Endothelial cell of umbilical vein (primary cell): ENCODE results near the gene MMP28. TPM values are rescaled to one million over a fixed set of nuclear protein-coding genes. Genes with fewer than 3 reads are reported as not detected.

Experiments used
- BruUV-seq: library from RNA; stranded (reverse); fragments of 400-500 nt; replicated peaks from 2 replicates; lab custom pipeline; 2021; lab: Mats Ljungman, UMichigan
- CTCF ChIA-PET: fragments of 300-600, 350-600 bp; sonication (Branson Sonifier 250); formaldehyde crosslinking; loops from one replicate; lab custom pipeline; 2021; ENCODE audit warnings: antibody characterized with exemption, inconsistent platforms; lab: Charles Lee
- POLR2A ChIA-PET: fragments of 300-600, 350-600 bp; sonication (Branson Sonifier 250); formaldehyde crosslinking; loops from one replicate; lab custom pipeline; 2021; ENCODE audit warnings: antibody characterized with exemption, inconsistent platforms; lab: Charles Lee
- DNase-seq: peaks from one replicate; pipeline ENCODE4 v3.0.0-alpha.2; 2011; ENCODE audit warnings: low read depth, low spot score
- FAIRE-seq: peaks from 2 replicates; lab custom pipeline; 2011; peaks lifted over from hg19 to GRCh38; lab: Jason Lieb, UNC
- H2AFZ ChIP-seq: 2 replicates; pipeline ENCODE4 v1.6.0; 2012; ENCODE audit warnings: low read depth, low read length, control low read depth, inconsistent platforms
- H3K27ac ChIP-seq: 2 replicates; pipeline ENCODE4 v1.5.1; 2011; ENCODE audit warnings: low read depth, mild to moderate bottlenecking, control low read depth, low read length, moderate library complexity; ENCODE audit not compliant: insufficient read depth
- H3K27me3 ChIP-seq, 2 experiments: 2 replicates each; pipeline versions ENCODE4 v1.6.0 to v1.6.1; 2011; ENCODE audit warnings: low read length in 2 of 2, mixed read lengths in 1 of 2; ENCODE audit not compliant: control insufficient read depth in 2 of 2, insufficient read depth in 2 of 2
- H3K36me3 ChIP-seq, 2 experiments: 2 replicates in 1 of 2; 3 replicates in 1 of 2; pipeline ENCODE4 v1.5.1; 2011; ENCODE audit warnings: low read length in 2 of 2, mild to moderate bottlenecking in 1 of 2, moderate library complexity in 1 of 2; ENCODE audit not compliant: control insufficient read depth in 2 of 2, insufficient read depth in 2 of 2; ENCODE audit errors: extremely low read depth in 1 of 2
- H3K4me1 ChIP-seq: 3 replicates; pipeline ENCODE4 v1.5.1; 2011; ENCODE audit warnings: mild to moderate bottlenecking, low read length; ENCODE audit not compliant: control insufficient read depth, insufficient read depth; ENCODE audit errors: extremely low read depth
- H3K4me2 ChIP-seq: 2 replicates; pipeline ENCODE4 v1.6.1; 2011; ENCODE audit warnings: low read length, control low read depth, mixed read lengths; ENCODE audit not compliant: insufficient read depth
- H3K4me3 ChIP-seq, 3 experiments: fragments of 200-600 bp in 1 of 3; sonication (generic), shearing (Covaris generic) in 1 of 3; replicated peaks in 1 of 3; 2 replicates each; pipeline ENCODE4 v1.5.1; 2011 to 2016; ENCODE audit warnings: control low read depth in 3 of 3, low read length in 3 of 3, mild to moderate bottlenecking in 2 of 3, inconsistent platforms in 1 of 3, low read depth in 1 of 3, moderate library complexity in 1 of 3; ENCODE audit not compliant: insufficient read depth in 1 of 3
- H3K79me2 ChIP-seq: 2 replicates; pipeline ENCODE4 v1.6.0; 2012; ENCODE audit warnings: low read length, inconsistent platforms; ENCODE audit not compliant: control insufficient read depth, insufficient read depth
- H3K9ac ChIP-seq: replicated peaks from 2 replicates; pipeline ENCODE3; 2011; ENCODE audit warnings: low read length, control low read depth; ENCODE audit not compliant: insufficient read depth; ENCODE audit errors: extremely low read depth
- H3K9me1 ChIP-seq: replicated peaks from 3 replicates; pipeline ENCODE4 v1.6.0; 2011; ENCODE audit warnings: mild to moderate bottlenecking, low read length; ENCODE audit not compliant: control insufficient read depth, insufficient read depth; ENCODE audit errors: extremely low read depth
- H3K9me3 ChIP-seq: replicated peaks from 2 replicates; pipeline ENCODE4 v1.5.1; 2012; ENCODE audit warnings: low read length, inconsistent platforms; ENCODE audit not compliant: control insufficient read depth, insufficient read depth
- H4K20me1 ChIP-seq: replicated peaks from 2 replicates; pipeline ENCODE3; 2011; ENCODE audit warnings: mild to moderate bottlenecking, low read length; ENCODE audit not compliant: control insufficient read depth, insufficient read depth; ENCODE audit errors: extremely low read depth
- EZH2 ChIP-seq: IDR thresholded peaks from 2 replicates; pipeline ENCODE4 v1.6.1; 2012; ENCODE audit warnings: borderline replicate concordance, low read depth, mild to moderate bottlenecking, moderate library complexity, low read length, inconsistent platforms; ENCODE audit not compliant: severe bottlenecking
- FOS ChIP-seq: IDR thresholded peaks from 2 replicates; pipeline ENCODE4 v1.6.1; 2011; ENCODE audit warnings: mild to moderate bottlenecking, low read length, moderate library complexity, borderline replicate concordance; ENCODE audit not compliant: insufficient read depth
- GATA2 ChIP-seq: IDR thresholded peaks from 2 replicates; pipeline ENCODE4 v1.7.0; 2011; ENCODE audit warnings: low read depth, mild to moderate bottlenecking, moderate library complexity, mixed read lengths, low read length; ENCODE audit not compliant: insufficient read length, insufficient read depth
- JUN ChIP-seq: IDR thresholded peaks from 2 replicates; pipeline ENCODE4 v1.6.1; 2011; ENCODE audit warnings: borderline replicate concordance, low read depth; ENCODE audit not compliant: insufficient read length, insufficient read depth
- MAX ChIP-seq: IDR thresholded peaks from 2 replicates; pipeline ENCODE4 v1.6.1; 2011; ENCODE audit not compliant: insufficient read depth, insufficient read length
- MYC ChIP-seq: IDR thresholded peaks from one replicate; pipeline ENCODE4 v1.6.1; 2011; ENCODE audit warnings: mild to moderate bottlenecking, low read depth, low read length
- POLR2A ChIP-seq: IDR thresholded peaks from 2 replicates; pipeline ENCODE4 v1.6.1; 2012; ENCODE audit warnings: low read depth, mild to moderate bottlenecking, control low read depth, low read length
- POLR2AphosphoS5 ChIP-seq: IDR thresholded peaks from 2 replicates; pipeline ENCODE4 v1.6.1; 2012; ENCODE audit warnings: low read depth, mild to moderate bottlenecking, control low read depth, low read length, moderate library complexity; ENCODE audit not compliant: insufficient read depth
- dilution Hi-C: fragments of 300-500 bp; cut with MboI; formaldehyde crosslinking; loops from one replicate; pipeline ENCODE4 v1.15.0; 2019; ENCODE audit warnings: low sequenced_read_pairs; ENCODE audit not compliant: extremely low pct_ligation_motif_present
- intact Hi-C: fragments of 100-400 bp; cut with micrococcal nuclease; formaldehyde crosslinking; loops from one replicate; pipeline ENCODE4 v1.10.0; 2022
- polyA plus RNA-seq, 4 experiments: library from polyadenylated mRNA; depleted of rRNA in 3 of 4; stranded (reverse) in 3 of 4; unstranded in 1 of 4; fragments of >200 nt; gene quantifications; 2 replicates each; pipeline versions ENCODE4 v1.2.1 to v1.2.3, GENCODE V29; 2011 to 2012; ENCODE audit warnings: missing spikeins in 1 of 4
- total RNA-seq: library from RNA; stranded (reverse); gene quantifications from 2 replicates; pipeline ENCODE4 v1.2.3, GENCODE V29; 2021
- TF ChIP-seq, protein P1 (sequence below), 2 donors: IDR thresholded peaks; 1 replicate in 1 of 2; 2 replicates in 1 of 2; pipeline ENCODE4 v1.5.1; 2011; ENCODE audit warnings: low read length in 2 of 2, mild to moderate bottlenecking in 2 of 2, moderate library complexity in 2 of 2, control low read depth in 1 of 2, inconsistent platforms in 1 of 2, low read depth in 1 of 2; ENCODE audit not compliant: insufficient read depth in 1 of 2; ENCODE audit errors: extremely low read depth in 1 of 2

MMP28 gene
- total and polyA plus RNA-seq, 2 donors (not counting 3 experiments of a cell fraction or from before 2014, with no cell fraction given) = 6.1 to 7.1 TPM

DNA sequence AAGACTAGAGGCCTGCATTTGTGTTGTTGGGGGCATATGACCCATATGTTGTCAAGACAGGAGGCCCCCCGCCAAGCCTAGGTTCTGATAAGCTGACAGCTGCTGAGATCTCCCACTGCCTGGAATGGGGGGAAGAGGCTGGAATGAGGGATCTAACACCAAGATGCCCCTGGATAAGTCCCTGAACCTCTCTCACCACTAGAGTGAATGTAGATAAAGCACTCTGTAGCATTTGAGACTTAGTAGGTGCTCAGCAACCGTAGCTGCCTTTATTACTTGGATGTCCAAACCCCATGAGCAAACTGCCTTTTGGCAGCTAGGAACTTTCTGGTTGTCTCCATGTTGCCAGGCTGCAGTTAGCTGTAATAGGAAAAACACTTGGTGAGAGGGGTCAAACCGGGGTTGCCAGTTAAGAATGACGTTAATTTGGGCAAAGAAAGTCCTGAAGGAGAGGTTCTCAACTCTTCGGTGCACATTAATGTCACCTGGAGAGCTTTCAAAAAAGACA is 68.4 kb downstream of the MMP28 start:
- H3K79me2 ChIP-seq = no peaks in the 10 kb centered on the region
- TF ChIP-seq POLR2A (no peak), FOS (no peak), MYC (no peak), MAX (no peak), POLR2AphosphoS5 (no peak), GATA2 (no peak), EZH2 (no peak), JUN (no peak)
- TF ChIP-seq, protein P1, sequence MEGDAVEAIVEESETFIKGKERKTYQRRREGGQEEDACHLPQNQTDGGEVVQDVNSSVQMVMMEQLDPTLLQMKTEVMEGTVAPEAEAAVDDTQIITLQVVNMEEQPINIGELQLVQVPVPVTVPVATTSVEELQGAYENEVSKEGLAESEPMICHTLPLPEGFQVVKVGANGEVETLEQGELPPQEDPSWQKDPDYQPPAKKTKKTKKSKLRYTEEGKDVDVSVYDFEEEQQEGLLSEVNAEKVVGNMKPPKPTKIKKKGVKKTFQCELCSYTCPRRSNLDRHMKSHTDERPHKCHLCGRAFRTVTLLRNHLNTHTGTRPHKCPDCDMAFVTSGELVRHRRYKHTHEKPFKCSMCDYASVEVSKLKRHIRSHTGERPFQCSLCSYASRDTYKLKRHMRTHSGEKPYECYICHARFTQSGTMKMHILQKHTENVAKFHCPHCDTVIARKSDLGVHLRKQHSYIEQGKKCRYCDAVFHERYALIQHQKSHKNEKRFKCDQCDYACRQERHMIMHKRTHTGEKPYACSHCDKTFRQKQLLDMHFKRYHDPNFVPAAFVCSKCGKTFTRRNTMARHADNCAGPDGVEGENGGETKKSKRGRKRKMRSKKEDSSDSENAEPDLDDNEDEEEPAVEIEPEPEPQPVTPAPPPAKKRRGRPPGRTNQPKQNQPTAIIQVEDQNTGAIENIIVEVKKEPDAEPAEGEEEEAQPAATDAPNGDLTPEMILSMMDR (IDR thresholded peaks at IDR 0.05; ENCODE audit: extremely low read depth in 1 of 2, insufficient read depth in 1 of 2, low read depth in 1 of 2, low read length in 2 of 2) = no peak
- no peak overlapping the region for H3K4me2 ChIP-seq
- no TSS peak for BruUV-seq
- H2AFZ ChIP-seq = no peak overlapping the region
- dilution Hi-C loops (loop anchor here (25.0 kb wide), 1 partner anchor 115 kb away; no protein-coding TSS in a partner anchor), intact Hi-C loops (no loop called here)
- H3K9me3 ChIP-seq = no peaks in the 10 kb centered on the region
- no peak overlapping the region for H3K27ac ChIP-seq
- no peaks in the 10 kb centered on the region for H4K20me1 ChIP-seq
- H3K9ac ChIP-seq = no peak overlapping the region
- H3K4me3 ChIP-seq = no peak overlapping the region
- H3K4me1 ChIP-seq = peaks cover 4% of the 10 kb centered on the region
- H3K36me3 ChIP-seq = peaks cover 16 to 26% of the 10 kb centered on the region in 2 experiments
- H3K9me1 ChIP-seq = no peaks in the 10 kb centered on the region
- no peak for DNase-seq
- CTCF ChIA-PET = interaction anchor here (0.5 to 1.9 kb wide), 6 partner anchors 14 to 188 kb away, joined by 3 to 6 read pairs (median 3); no protein-coding TSS in a partner anchor
- no peak for FAIRE-seq
- H3K27me3 ChIP-seq = peaks cover under 1% of the 10 kb centered on the region in 2 experiments
- POLR2A ChIA-PET = no interaction called here
